Esophagus squamous epithelium (tissue), 4 donors: ENCODE results near the gene MRPS33.
"Not testable (repeated sequence)": the region's sequence is repeated elsewhere in the genome, so short reads cannot be mapped to it uniquely, and the experiment has no call there.

Experiments
- POLR2A ChIP-seq, 4 donors: fragments of 450-650 bp; IDR thresholded peaks; one replicate each; pipeline ENCODE4 v1.6.1; 2017; ENCODE audit warnings: antibody characterized with exemption in 4 of 4, mild to moderate bottlenecking in 4 of 4, moderate library complexity in 3 of 4
- TF ChIP-seq, protein P1 (sequence below), 6 experiments: fragments of 450-650 bp in 4 of 6; fragments of 200-600 bp in 2 of 6; sonication (generic) in 2 of 6; IDR thresholded peaks; one replicate each; pipeline ENCODE4 v1.5.1; 2016 to 2019; ENCODE audit warnings: antibody characterized with exemption in 6 of 6, mild to moderate bottlenecking in 4 of 6, moderate library complexity in 4 of 6

DNA sequence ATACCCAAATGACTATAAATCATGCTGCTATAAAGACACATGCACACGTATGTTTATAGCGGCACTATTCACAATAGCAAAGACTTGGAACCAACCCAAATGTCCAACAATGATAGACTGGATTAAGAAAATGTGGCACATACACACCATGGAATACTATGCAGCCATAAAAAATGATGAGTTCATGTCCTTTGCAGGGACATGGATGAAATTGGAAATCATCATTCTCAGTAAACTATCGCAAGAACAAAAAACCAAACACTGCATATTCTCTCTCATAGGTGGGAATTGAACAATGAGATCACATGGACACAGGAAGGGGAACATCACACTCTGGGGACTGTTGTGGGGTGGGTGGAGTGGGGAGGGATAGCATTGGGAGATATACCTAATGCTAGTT is 23.3 kb upstream of the MRPS33 start:
- TF ChIP-seq, protein P1, sequence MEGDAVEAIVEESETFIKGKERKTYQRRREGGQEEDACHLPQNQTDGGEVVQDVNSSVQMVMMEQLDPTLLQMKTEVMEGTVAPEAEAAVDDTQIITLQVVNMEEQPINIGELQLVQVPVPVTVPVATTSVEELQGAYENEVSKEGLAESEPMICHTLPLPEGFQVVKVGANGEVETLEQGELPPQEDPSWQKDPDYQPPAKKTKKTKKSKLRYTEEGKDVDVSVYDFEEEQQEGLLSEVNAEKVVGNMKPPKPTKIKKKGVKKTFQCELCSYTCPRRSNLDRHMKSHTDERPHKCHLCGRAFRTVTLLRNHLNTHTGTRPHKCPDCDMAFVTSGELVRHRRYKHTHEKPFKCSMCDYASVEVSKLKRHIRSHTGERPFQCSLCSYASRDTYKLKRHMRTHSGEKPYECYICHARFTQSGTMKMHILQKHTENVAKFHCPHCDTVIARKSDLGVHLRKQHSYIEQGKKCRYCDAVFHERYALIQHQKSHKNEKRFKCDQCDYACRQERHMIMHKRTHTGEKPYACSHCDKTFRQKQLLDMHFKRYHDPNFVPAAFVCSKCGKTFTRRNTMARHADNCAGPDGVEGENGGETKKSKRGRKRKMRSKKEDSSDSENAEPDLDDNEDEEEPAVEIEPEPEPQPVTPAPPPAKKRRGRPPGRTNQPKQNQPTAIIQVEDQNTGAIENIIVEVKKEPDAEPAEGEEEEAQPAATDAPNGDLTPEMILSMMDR (IDR thresholded peaks at IDR 0.05) = not testable (repeated sequence)
- not testable (repeated sequence) for TF ChIP-seq POLR2A (IDR thresholded peaks at IDR 0.05)
